ENCODE data around the gene ASPSCR1. TPM values are rescaled to one million over a fixed set of nuclear protein-coding genes. Genes with fewer than 3 reads are reported as not detected.
A peak's percentile ranks its signal among the peaks of the same experiment; 100 is the strongest.

Gene ASPSCR1
- total RNA-seq, 3 donors from 2014 or later = 15.4 to 31.8 (median 17.9) TPM

- intact Hi-C loops (cut with DNase I; ENCODE audit: low total_unique reads) = no loop called here
- no peak overlapping the region for H3K4me3 ChIP-seq
- H3K36me3 ChIP-seq = no peaks in the 10 kb centered on the region
- H3K27me3 ChIP-seq = no peaks in the 10 kb centered on the region
- peaks cover 0 to under 1% of the 10 kb centered on the region in 2 donors for H3K4me1 ChIP-seq
- H3K27ac ChIP-seq = no peak overlapping the region
- TF ChIP-seq CTCF (IDR thresholded peaks at IDR 0.05) (no peak), POLR2AphosphoS5 (IDR thresholded peaks at IDR 0.05) (no peak), POLR2A (IDR thresholded peaks at IDR 0.05) (no peak)
- no peaks in the 10 kb centered on the region for H3K9me3 ChIP-seq
- no peak for DNase-seq (ENCODE audit: low spot score in 2 of 2)
These were observed 44.2 kb upstream of the ASPSCR1 start for GRCh38 chr17:81933178-81933699.

GRCh38 chr17:81934098-81934757 is 43.2 kb upstream of the ASPSCR1 start:
- Histone ChIP-seq H3K9me3 (no peaks in the 10 kb centered on the region), H3K4me1 (no peaks in the 10 kb centered on the region), H3K27ac (no peak overlapping the region), H3K4me3 (no peak overlapping the region), H3K27me3 (no peaks in the 10 kb centered on the region), H3K36me3 (no peaks in the 10 kb centered on the region)
- no peak for TF ChIP-seq POLR2A (IDR thresholded peaks at IDR 0.05)
- no peak for TF ChIP-seq POLR2AphosphoS5 (IDR thresholded peaks at IDR 0.05)
- no peak for TF ChIP-seq CTCF (IDR thresholded peaks at IDR 0.05)
- intact Hi-C loops (cut with DNase I; ENCODE audit: low total_unique reads) = no loop called here
- no peak for DNase-seq (ENCODE audit: low spot score in 2 of 2)

GRCh38 chr17:81934850-81935708 is 42.4 kb upstream of the ASPSCR1 start:
- no peak for TF ChIP-seq POLR2A (IDR thresholded peaks at IDR 0.05)
- no peak for TF ChIP-seq POLR2AphosphoS5 (IDR thresholded peaks at IDR 0.05)
- TF ChIP-seq CTCF (IDR thresholded peaks at IDR 0.05) = no peak
- Histone ChIP-seq H3K9me3 (no peaks in the 10 kb centered on the region), H3K4me1 (peaks cover 0 to 5% of the 10 kb centered on the region in 2 donors), H3K36me3 (no peaks in the 10 kb centered on the region), H3K27ac (no peak overlapping the region), H3K4me3 (no peak overlapping the region), H3K27me3 (no peaks in the 10 kb centered on the region)
- intact Hi-C loops (cut with DNase I; ENCODE audit: low total_unique reads) = no loop called here
- DNase-seq (ENCODE audit: low spot score in 2 of 2) = no peak

- no peaks in the 10 kb centered on the region for H3K9me3 ChIP-seq
- H3K36me3 ChIP-seq = no peaks in the 10 kb centered on the region
- no peak overlapping the region for H3K4me3 ChIP-seq
- H3K27me3 ChIP-seq = no peaks in the 10 kb centered on the region
- intact Hi-C loops (cut with DNase I; ENCODE audit: low total_unique reads) = no loop called here
- no peak overlapping the region for H3K27ac ChIP-seq
- TF ChIP-seq CTCF (IDR thresholded peaks at IDR 0.05) (no peak), POLR2AphosphoS5 (IDR thresholded peaks at IDR 0.05) (no peak), POLR2A (IDR thresholded peaks at IDR 0.05) (no peak)
- DNase-seq (ENCODE audit: low spot score in 2 of 2) = no peak
- H3K4me1 ChIP-seq = peaks cover 0 to 5% of the 10 kb centered on the region in 2 donors
These were observed 41.7 kb upstream of the ASPSCR1 start for GRCh38 chr17:81935709-81936084.

GRCh38 chr17:81939218-81939617 is 38.2 kb upstream of the ASPSCR1 start:
- Histone ChIP-seq H3K36me3 (no peaks in the 10 kb centered on the region), H3K27ac (peak overlapping the region; percentile 50 to 75), H3K4me1 (peaks cover 0 to 5% of the 10 kb centered on the region in 2 donors), H3K9me3 (no peaks in the 10 kb centered on the region), H3K4me3 (no peak overlapping the region), H3K27me3 (no peaks in the 10 kb centered on the region)
- intact Hi-C loops (cut with DNase I; ENCODE audit: low total_unique reads) = no loop called here
- DNase-seq (ENCODE audit: low spot score in 2 of 2) = no peak
- TF ChIP-seq CTCF (IDR thresholded peaks at IDR 0.05) (no peak), POLR2AphosphoS5 (IDR thresholded peaks at IDR 0.05) (no peak), POLR2A (IDR thresholded peaks at IDR 0.05) (no peak)
